Choroid plexus epithelial cell (primary cell): Measurements from ENCODE around the gene CNKSR2.

Experiments
- DNase-seq: peaks from one replicate; pipeline ENCODE4 v3.0.0-alpha.2; 2010; ENCODE audit warnings: low read depth
- H3K4me3 ChIP-seq: 2 replicates; pipeline ENCODE4 v1.5.1; 2011; ENCODE audit warnings: low read depth, mild to moderate bottlenecking, control low read depth, low read length, moderate library complexity
- CTCF ChIP-seq: conservative IDR thresholded peaks from 2 replicates; pipeline ENCODE4 v1.5.1; 2011; ENCODE audit warnings: low read depth, mild to moderate bottlenecking, control low read depth, inconsistent platforms, low read length, moderate library complexity

Gene CNKSR2

GRCh38 chrX:21660156-21660555 is 285.9 kb downstream of the CNKSR2 start:
- TF ChIP-seq CTCF = no peak
- DNase-seq = no peak
- H3K4me3 ChIP-seq = no peak overlapping the region

GRCh38 chrX:21661316-21661715 is 287.1 kb downstream of the CNKSR2 start:
- DNase-seq = no peak
- TF ChIP-seq CTCF = no peak
- no peak overlapping the region for H3K4me3 ChIP-seq

GRCh38 chrX:21662761-21663160 is 288.5 kb downstream of the CNKSR2 start:
- H3K4me3 ChIP-seq = no peak overlapping the region
- no peak for TF ChIP-seq CTCF
- DNase-seq = no peak

GRCh38 chrX:21666252-21666651 is 292.0 kb downstream of the CNKSR2 start:
- no peak for DNase-seq
- no peak overlapping the region for H3K4me3 ChIP-seq
- no peak for TF ChIP-seq CTCF

- no peak for DNase-seq
- TF ChIP-seq CTCF = no peak
- H3K4me3 ChIP-seq = no peak overlapping the region
Observed at GRCh38 chrX:21666679-21667078, 292.5 kb downstream of the CNKSR2 start.

GRCh38 chrX:21674430-21675186 is 300.4 kb downstream of the CNKSR2 start:
- no peak overlapping the region for H3K4me3 ChIP-seq
- no peak for TF ChIP-seq CTCF
- no peak for DNase-seq

GRCh38 chrX:21675931-21676330 is 301.7 kb downstream of the CNKSR2 start:
- DNase-seq = no peak

More at GRCh38 chrX:21675931-21676330, 301.7 kb downstream of the CNKSR2 start:
- no peak for TF ChIP-seq CTCF
- no peak overlapping the region for H3K4me3 ChIP-seq
